GM18951 (cell line): ENCODE data around the gene DCPS.

Source experiments
- POLR2A ChIP-seq: IDR thresholded peaks from 4 replicates; pipeline ENCODE4 v1.6.1; 2011; ENCODE audit warnings: mild to moderate bottlenecking; ENCODE audit not compliant: insufficient read length, insufficient read depth; ENCODE audit errors: extremely low read depth
- in situ Hi-C: fragments of 300-500 bp; cut with MboI; formaldehyde crosslinking; loops from one replicate; pipeline ENCODE4 v1.12.0; 2022; ENCODE audit warnings: low sequenced_read_pairs, mixed read lengths, inconsistent platforms; ENCODE audit not compliant: unreplicated experiment

Gene DCPS

DNA sequence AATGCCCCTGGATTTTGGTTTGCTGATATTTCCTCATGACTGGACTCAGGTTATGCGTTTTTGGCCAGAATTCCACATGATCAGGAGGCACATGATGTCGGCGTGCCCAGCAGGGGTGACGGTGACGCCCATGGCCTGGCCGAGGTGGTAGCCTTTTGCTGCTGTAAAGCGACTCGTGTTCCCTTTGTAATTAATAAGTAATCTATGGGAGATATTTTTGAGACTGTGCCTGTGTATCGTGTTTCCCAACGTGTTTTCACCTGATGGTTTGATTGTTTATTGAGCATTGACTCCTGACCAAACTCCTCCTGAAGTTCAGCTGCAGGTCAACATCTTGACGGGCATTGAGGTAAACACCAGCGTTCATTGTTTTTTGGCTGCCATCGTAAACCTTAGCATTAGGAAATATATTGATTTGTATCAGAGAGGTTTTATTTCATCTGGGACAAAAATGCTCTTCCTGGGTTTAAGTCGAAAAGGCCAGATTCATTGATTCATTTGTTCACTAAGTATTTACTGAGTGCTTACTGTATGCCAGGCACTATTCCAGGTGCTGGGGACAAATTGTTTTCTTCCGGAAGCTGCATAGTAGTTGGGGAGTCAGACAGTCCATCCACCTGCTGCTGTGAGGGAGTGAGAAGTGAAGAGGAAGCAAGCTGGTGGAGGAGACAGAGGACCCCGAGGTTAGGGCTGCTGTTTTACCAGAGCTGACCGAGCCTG is 23.6 kb downstream of the DCPS start:
- in situ Hi-C loops, result no loop called here
- no peak for TF ChIP-seq POLR2A

DNA sequence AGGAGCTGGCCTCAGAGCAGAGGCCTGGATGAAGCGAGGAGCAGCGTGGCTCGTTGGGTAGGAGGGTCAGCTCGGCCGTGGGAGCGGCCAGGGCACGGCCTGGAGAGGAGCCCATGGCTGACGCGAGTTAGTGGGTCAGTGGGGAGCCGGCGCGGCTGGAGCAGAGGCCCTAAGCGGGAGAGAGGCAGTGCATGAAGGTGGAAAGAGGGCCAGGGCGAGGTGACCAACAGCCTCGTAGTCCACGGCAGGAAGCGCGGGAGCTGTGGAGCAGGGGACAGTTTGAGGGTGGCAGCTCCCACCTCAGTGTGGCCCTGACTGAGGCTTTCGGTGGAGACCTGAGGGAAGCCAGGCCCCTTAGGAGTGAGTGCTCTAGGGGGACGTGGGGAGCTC is 24.1 kb downstream of the DCPS start:
- in situ Hi-C loops, result no loop called here
- no peak for TF ChIP-seq POLR2A

DNA sequence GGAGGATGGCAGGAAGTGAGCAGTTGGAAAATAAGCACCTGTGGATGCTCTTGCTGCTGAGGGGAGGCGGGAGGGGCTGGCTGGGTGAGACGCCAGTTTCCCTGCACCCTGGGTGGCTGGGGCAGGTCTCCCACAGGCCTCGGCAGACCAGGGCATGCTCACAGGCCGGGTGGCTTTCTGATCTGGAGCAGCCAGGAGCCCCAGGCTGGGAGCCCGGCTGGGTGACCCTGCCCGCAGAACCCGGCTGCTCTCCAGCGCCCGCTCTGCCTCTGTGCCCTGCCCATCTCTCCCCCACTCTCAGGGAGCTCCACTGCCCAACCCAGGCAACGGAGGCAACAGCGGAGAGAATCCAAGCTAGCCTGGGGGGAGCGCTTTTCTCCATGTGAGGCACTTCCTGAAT is 24.6 kb downstream of the DCPS start:
- in situ Hi-C loops, result no loop called here
- TF ChIP-seq POLR2A, result no peak

- in situ Hi-C loops, result no loop called here
- no peak for TF ChIP-seq POLR2A
Measured at GRCh38 chr11:126328938-126329643, 25.2 kb downstream of the DCPS start.

- no peak for TF ChIP-seq POLR2A
- in situ Hi-C loops, result no loop called here
Measured at GRCh38 chr11:126329644-126330211, 25.9 kb downstream of the DCPS start.

DNA sequence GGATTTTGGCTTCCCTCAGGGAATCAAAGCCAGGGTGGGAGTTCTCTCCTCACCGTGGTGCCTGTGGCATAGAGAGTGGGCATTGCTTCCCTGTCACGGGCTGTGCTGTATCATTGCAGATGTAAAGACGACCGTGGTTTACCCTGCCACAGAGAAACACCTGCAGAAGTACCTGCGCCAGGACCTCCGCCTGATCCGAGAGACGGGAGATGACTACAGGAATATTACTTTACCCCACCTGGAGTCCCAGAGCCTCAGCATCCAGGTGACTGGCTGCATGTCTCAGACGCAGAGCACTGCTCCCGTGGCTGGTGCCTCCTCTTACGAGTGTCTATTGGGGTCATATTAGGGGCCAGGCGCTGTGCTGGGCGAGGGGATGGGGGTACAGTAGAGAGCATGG is 27.4 kb downstream of the DCPS start:
- TF ChIP-seq POLR2A, result no peak
- in situ Hi-C loops, result no loop called here

DNA sequence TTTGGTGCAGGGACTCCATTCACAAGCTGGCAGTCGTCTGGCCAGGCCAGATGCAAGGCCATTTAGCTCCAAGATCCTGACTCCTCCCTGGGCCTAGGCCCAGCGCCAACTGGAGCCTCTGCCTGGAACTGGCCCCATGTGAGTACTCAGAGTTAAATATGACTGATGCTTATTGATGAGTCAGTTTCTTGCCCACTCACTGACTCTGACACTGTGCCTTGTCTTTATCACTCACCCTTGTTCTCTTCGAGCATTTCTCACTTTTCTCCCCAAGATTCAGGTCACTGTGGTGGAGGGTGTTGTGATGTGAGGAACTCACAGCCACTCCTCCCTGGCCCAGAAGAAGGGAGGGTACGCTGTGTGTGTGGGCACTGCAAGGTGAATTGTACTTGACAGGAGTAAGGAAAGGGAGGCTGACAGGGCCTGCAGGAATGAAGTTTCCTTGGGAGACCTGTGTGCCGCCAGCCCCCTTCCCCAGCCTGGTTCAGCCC is 28.4 kb downstream of the DCPS start:
- in situ Hi-C loops, result no loop called here
- TF ChIP-seq POLR2A, result no peak

DNA sequence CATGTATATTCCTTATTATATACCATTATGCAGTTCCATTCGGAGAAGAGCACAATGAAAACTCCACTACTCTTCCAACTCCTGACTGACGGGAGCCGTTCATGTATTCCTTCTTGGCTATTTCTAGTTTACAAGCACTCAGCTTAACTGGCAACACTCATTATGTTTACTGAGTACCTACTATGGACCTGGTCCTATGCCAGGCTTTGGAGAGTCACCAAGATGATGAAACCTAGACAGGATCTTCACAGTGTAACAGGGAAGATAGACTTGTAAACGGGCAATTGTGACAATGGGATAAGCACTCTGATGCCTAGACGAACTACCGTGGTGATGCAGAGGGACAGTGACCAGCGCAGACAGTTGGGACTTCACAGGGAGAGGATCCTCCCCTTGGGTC is 29.3 kb downstream of the DCPS start:
- in situ Hi-C loops, result no loop called here
- no peak for TF ChIP-seq POLR2A

GRCh38 chr11:126334659-126335462 is 31.0 kb downstream of the DCPS start:
- in situ Hi-C loops, result no loop called here
- no peak for TF ChIP-seq POLR2A

DNA sequence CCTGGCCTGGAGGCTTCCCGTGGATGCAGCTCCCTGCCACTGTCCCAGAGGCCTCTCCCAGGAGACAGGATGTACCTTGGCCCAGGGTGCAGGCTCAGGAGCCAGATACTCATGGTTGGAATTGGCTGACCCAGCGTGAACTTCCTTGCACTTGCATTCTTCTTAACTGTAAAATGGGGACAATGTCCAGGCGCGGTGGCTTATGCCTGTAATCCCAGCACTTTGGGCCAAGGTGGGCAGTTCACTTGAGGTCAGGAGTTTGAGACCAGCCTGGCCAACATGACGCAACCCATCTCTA is 31.6 kb downstream of the DCPS start:
- in situ Hi-C loops, result no loop called here

DNA sequence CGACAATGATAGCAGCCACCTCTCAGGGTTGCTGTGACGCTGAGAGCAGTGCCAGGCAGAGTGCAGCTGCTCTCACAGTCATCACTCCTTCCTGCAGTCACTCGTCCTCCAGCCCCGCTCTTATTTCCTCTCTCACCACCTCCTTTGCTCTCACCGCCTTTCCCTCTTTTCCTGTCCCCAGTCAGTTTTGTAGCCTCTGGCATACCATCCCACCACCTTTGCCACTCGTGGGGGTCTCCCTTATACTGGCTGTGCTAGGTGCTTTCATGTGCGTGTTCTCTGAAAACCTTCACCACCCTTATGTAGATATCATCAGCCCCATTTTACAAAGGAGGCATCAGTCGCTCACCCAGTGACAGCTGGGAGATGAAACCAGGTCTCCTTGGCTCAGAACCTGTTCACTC is 32.3 kb downstream of the DCPS start:
- TF ChIP-seq POLR2A, result no peak
- in situ Hi-C loops, result no loop called here

More for the DNA sequence above, 31.6 kb downstream of the DCPS start:
- TF ChIP-seq POLR2A, result no peak

- in situ Hi-C loops, result no loop called here
- no peak for TF ChIP-seq POLR2A
Measured at GRCh38 chr11:126336671-126337101, 32.8 kb downstream of the DCPS start.

DNA sequence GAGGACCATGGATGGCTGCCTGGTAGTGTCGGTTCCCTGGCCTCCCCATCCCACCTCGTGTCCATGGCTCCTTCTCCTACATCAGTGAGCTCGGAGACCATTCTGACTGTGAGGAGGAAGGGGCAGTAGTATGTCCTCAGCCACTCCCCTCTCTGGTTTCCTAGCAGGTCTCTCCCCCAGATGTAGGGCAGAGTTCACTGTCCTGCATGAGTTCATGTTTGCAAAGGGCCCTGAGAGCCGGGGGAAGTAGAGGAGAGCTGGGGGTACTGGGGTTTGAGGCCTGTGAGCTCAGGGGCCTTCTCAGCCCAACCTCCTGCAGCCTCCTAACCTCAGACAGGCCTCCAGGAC is 33.2 kb downstream of the DCPS start:
- TF ChIP-seq POLR2A, result no peak
- in situ Hi-C loops, result no loop called here

DNA sequence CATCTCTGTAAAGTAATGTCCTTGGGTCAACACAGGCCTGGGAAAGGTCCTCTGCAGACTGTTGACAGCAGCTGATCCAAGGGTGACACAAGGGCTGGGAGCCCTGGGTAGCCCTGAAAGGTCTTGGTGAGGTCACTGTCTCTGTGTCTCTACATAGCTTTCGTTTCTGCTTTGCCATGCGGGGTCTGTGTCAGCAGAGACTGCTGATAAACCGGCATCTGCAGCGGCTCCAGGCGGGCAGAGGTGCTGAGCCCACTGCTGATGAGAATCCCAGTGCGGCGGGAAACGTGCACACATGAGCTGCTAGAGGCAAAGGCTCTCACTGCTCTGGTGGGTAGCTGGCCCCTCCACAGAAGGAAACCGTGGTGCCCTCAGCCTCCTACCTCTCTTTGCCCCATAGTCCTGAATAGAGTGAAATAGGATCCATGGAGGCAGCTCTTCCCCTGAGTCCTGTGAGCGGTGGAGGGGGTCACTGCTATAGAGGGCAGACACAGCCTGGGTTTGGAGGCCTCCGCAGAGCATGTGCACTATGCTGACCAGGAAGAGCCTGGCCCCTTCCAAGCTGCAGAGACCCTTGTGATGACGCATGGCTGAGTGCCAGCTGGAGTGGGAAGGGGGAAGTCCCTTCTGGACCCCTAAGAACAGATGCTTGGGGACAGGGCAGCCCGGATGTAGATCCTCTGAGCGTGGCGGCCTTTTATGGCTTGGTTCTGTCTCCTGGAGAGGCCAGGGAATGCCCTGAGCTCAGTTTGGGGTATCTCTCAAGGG is 33.8 kb downstream of the DCPS start:
- in situ Hi-C loops, result no loop called here
- TF ChIP-seq POLR2A, result no peak
